Chondrocyte (in vitro differentiated cells): ENCODE results near the gene METAP1. TPM values are rescaled to one million over a fixed set of nuclear protein-coding genes. Genes with fewer than 3 reads are reported as not detected.
"Not testable (repeated sequence)": the region's sequence is repeated elsewhere in the genome, so short reads cannot be mapped to it uniquely, and the experiment has no call there.

ENCODE experiments used
- DNase-seq: peaks from one replicate; pipeline ENCODE4 v3.0.0; 2021; ENCODE audit warnings: mixed read lengths, low spot score
- H3K27ac Mint-ChIP-seq: one replicate; pipeline ENCODE4 v1.8.0; 2021; ENCODE audit warnings: mild to moderate bottlenecking, moderate library complexity, mixed read lengths; ENCODE audit not compliant: unreplicated experiment
- H3K27me3 Mint-ChIP-seq: 2 replicates; pipeline ENCODE4 v1.8.0; 2021; ENCODE audit warnings: low read depth, mixed read lengths
- H3K36me3 Mint-ChIP-seq: 2 replicates; pipeline ENCODE4 v1.8.0; 2021; ENCODE audit warnings: low read depth, mixed read lengths
- H3K4me1 Mint-ChIP-seq: 2 replicates; pipeline ENCODE4 v1.8.0; 2021; ENCODE audit warnings: low read depth, mild to moderate bottlenecking, mixed read lengths
- H3K4me3 Mint-ChIP-seq: one replicate; pipeline ENCODE4 v1.8.0; 2021; ENCODE audit warnings: mild to moderate bottlenecking, moderate library complexity, mixed read lengths; ENCODE audit not compliant: unreplicated experiment
- H3K9me3 Mint-ChIP-seq: 2 replicates; pipeline ENCODE4 v1.8.0; 2021; ENCODE audit warnings: low read depth, mixed read lengths
- CTCF ChIP-seq: fragments of 200-600 bp; sonication (generic); IDR thresholded peaks from 2 replicates; pipeline ENCODE4 v1.5.0; 2021; ENCODE audit warnings: antibody characterized with exemption, mild to moderate bottlenecking, moderate library complexity
- total RNA-seq: library from RNA; stranded (reverse); gene quantifications from 3 replicates; pipeline ENCODE4 v1.2.1, GENCODE V29; 2021

METAP1 gene
- total RNA-seq, 1 donor from 2014 or later, result 34.0 TPM

GRCh38 chr4:98967786-98968329 lies 27.7 kb upstream of the METAP1 start:
- no peak for TF ChIP-seq CTCF
- no peak overlapping the region for H3K27ac Mint-ChIP-seq
- H3K36me3 Mint-ChIP-seq, result no peaks in the 10 kb centered on the region
- peaks cover 3% of the 10 kb centered on the region for H3K27me3 Mint-ChIP-seq
- no peaks in the 10 kb centered on the region for H3K9me3 Mint-ChIP-seq
- DNase-seq, result no peak
- H3K4me1 Mint-ChIP-seq, result peaks cover 2% of the 10 kb centered on the region
- H3K4me3 Mint-ChIP-seq, result no peak overlapping the region

- TF ChIP-seq CTCF, result no peak
- DNase-seq, result no peak
- H3K36me3 Mint-ChIP-seq, result no peaks in the 10 kb centered on the region
- H3K27me3 Mint-ChIP-seq, result peaks cover 5% of the 10 kb centered on the region
- H3K4me1 Mint-ChIP-seq, result peaks cover 2% of the 10 kb centered on the region
- no peak overlapping the region for H3K4me3 Mint-ChIP-seq
- H3K27ac Mint-ChIP-seq, result no peak overlapping the region
- H3K9me3 Mint-ChIP-seq, result no peaks in the 10 kb centered on the region
Observed at GRCh38 chr4:98969878-98970785, 25.4 kb upstream of the METAP1 start.

- H3K27ac Mint-ChIP-seq, result no peak overlapping the region
- H3K27me3 Mint-ChIP-seq, result peaks cover 2% of the 10 kb centered on the region
- no peak for DNase-seq
- no peak overlapping the region for H3K4me3 Mint-ChIP-seq
- no peak for TF ChIP-seq CTCF
- H3K36me3 Mint-ChIP-seq, result no peaks in the 10 kb centered on the region
- H3K4me1 Mint-ChIP-seq, result peaks cover 12% of the 10 kb centered on the region
- no peaks in the 10 kb centered on the region for H3K9me3 Mint-ChIP-seq
Observed at GRCh38 chr4:98976716-98977115, 18.8 kb upstream of the METAP1 start.

- H3K4me1 Mint-ChIP-seq, result peaks cover 12% of the 10 kb centered on the region
- H3K27me3 Mint-ChIP-seq, result peaks cover 2% of the 10 kb centered on the region
- H3K27ac Mint-ChIP-seq, result no peak overlapping the region
- H3K36me3 Mint-ChIP-seq, result no peaks in the 10 kb centered on the region
- no peak overlapping the region for H3K4me3 Mint-ChIP-seq
- TF ChIP-seq CTCF, result no peak
- DNase-seq, result no peak
- no peaks in the 10 kb centered on the region for H3K9me3 Mint-ChIP-seq
Observed at GRCh38 chr4:98977557-98977956, 18.0 kb upstream of the METAP1 start.

- no peak for DNase-seq
- no peaks in the 10 kb centered on the region for H3K27me3 Mint-ChIP-seq
- no peaks in the 10 kb centered on the region for H3K36me3 Mint-ChIP-seq
- H3K4me1 Mint-ChIP-seq, result no peaks in the 10 kb centered on the region
- H3K9me3 Mint-ChIP-seq, result peaks cover 4% of the 10 kb centered on the region
- TF ChIP-seq CTCF, result no peak
- H3K27ac Mint-ChIP-seq, result no peak overlapping the region
- H3K4me3 Mint-ChIP-seq, result no peak overlapping the region
Observed at GRCh38 chr4:98987720-98988119, 7.8 kb upstream of the METAP1 start.

- not testable (repeated sequence) for H3K27me3 Mint-ChIP-seq, H3K9me3 Mint-ChIP-seq, DNase-seq, H3K27ac Mint-ChIP-seq, H3K36me3 Mint-ChIP-seq, H3K4me3 Mint-ChIP-seq
- H3K4me1 Mint-ChIP-seq, result peaks cover 20% of the 10 kb centered on the region
Observed at GRCh38 chr4:98992835-98993234, 2.7 kb upstream of the METAP1 start.
